Effector memory CD4-positive, alpha-beta T cell (primary cell): Measurements from ENCODE around the gene PCCA.
A peak's percentile ranks its signal among the peaks of the same experiment; 100 is the strongest.

ENCODE experiments used
- DNase-seq, 3 donors: peaks; one replicate each; pipeline ENCODE4 v3.0.0-alpha.2; 2020
- H3K27ac ChIP-seq: 2 replicates; pipeline ENCODE4 v1.7.0; 2013; ENCODE audit warnings: mild to moderate bottlenecking, low read length, moderate library complexity; ENCODE audit not compliant: insufficient read depth, poor library complexity, severe bottlenecking
- H3K27me3 ChIP-seq: replicated peaks from 2 replicates; pipeline ENCODE4 v1.7.0; 2013; ENCODE audit warnings: mild to moderate bottlenecking, low read length; ENCODE audit not compliant: insufficient read depth, control insufficient read depth, poor library complexity, severe bottlenecking
- H3K36me3 ChIP-seq: 2 replicates; pipeline ENCODE4 v1.7.0; 2013; ENCODE audit warnings: mild to moderate bottlenecking, low read length, moderate library complexity; ENCODE audit not compliant: control insufficient read depth, insufficient read depth
- H3K4me1 ChIP-seq: 2 replicates; pipeline ENCODE4 v1.7.0; 2013; ENCODE audit warnings: low read length, mild to moderate bottlenecking; ENCODE audit not compliant: control insufficient read depth, insufficient read depth, poor library complexity, severe bottlenecking
- H3K4me3 ChIP-seq: 2 replicates; pipeline ENCODE4 v1.7.0; 2013; ENCODE audit warnings: low read length, low read depth, mild to moderate bottlenecking; ENCODE audit not compliant: insufficient read depth, poor library complexity, severe bottlenecking
- H3K9me3 ChIP-seq: 2 replicates; pipeline ENCODE4 v1.7.0; 2013; ENCODE audit warnings: mild to moderate bottlenecking, low read length, moderate library complexity; ENCODE audit not compliant: control insufficient read depth

The PCCA gene

DNA sequence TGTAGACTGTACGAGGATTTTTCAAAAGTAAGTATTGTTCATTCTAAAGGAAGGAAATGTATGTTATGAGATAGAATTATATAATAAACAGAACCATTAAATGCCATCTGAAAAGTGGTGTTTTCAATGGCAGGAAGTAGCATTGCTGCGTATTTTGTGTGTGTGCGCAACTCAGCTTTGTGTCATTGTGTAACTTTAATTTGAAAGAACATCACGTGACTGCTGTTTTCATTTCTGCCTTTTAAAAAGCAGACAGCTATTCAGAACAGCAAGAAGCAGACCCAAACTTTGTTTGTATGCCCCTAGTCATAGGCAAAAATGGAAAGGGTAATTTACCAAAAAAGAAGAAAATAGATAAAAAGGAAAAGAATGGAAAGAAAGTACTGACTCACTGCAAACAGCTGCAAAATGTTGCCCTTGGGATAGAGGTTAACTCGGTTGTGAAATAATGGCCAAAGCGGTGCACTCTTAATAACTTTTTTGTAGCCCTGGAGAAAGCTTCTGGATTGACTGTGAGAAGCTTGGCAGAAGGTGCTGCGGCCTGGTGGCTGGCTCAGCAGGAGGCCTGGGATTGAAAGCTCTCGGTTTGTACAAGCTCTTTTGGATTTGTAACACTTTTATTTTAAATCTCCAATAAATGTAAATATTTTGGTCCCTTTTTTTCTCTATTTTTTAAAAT, 402.4 kb downstream of the PCCA start:
- no peak for DNase-seq
- H3K4me3 ChIP-seq, result no peak overlapping the region
- no peaks in the 10 kb centered on the region for H3K4me1 ChIP-seq
- H3K9me3 ChIP-seq, result no peaks in the 10 kb centered on the region
- H3K27ac ChIP-seq, result no peak overlapping the region
- no peaks in the 10 kb centered on the region for H3K27me3 ChIP-seq
- H3K36me3 ChIP-seq, result no peaks in the 10 kb centered on the region

DNA sequence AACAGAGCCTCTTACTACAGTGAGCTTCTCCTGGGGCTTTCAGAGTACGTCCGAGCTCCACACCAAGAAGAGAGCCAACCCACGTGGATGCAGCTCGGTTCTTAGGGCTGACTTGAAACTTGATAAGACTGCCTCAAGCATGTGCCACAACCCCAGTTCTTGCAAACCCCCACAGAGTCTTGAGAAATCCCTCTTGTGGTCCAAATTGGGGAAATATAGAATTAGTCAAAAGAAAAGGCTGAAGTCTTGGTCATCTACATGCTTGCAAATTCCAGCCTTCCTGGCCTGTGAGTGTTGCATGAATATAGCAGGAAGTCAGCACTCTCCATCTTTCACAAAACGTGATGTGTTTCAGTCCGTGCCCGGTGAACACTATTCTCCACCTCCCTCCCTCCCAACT, 404.5 kb downstream of the PCCA start:
- Histone ChIP-seq H3K9me3 (no peaks in the 10 kb centered on the region), H3K27ac (no peak overlapping the region), H3K27me3 (no peaks in the 10 kb centered on the region), H3K4me3 (no peak overlapping the region), H3K36me3 (no peaks in the 10 kb centered on the region), H3K4me1 (no peaks in the 10 kb centered on the region)
- DNase-seq, result no peak

DNA sequence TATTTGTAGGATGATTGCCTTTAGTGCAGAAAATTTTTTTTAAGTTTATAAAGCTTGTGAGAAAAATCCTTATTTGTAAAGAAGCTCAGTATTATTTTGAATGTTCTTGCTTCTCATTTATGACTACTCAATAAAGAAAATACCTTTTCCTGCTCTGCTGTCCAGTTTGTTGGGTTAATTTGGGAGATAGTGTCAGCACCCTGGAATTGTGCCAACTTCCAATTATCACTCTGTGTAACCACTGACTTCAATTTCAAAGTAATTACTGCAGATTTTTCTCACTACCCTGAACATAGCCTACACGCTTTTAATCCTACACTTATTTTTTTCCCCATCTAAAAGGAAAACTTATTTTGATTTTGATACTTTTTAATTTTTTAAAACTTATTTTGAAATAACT, 406.6 kb downstream of the PCCA start:
- Histone ChIP-seq H3K27me3 (no peaks in the 10 kb centered on the region), H3K27ac (no peak overlapping the region), H3K36me3 (no peaks in the 10 kb centered on the region), H3K4me1 (no peaks in the 10 kb centered on the region), H3K9me3 (no peaks in the 10 kb centered on the region), H3K4me3 (no peak overlapping the region)
- DNase-seq, result no peak

DNA sequence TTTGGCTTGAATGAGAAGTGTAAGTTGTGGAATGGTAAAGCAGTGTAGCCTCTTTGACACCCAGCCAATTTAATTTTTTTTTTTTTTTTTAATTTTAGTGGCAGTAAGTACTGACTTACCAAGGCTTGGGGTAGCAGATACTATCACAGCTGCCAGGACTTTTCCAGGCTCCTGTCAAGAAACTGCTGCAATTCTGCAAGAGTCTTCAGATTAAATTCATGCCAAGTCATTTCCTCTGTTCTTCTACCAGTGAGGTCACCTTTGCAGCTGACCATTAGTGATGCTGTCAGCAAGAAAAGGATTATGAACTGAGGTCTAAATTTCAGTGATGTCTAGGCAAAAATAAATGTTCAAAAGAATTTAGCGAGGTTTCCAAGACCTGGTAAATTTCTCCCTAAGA, 408.5 kb downstream of the PCCA start:
- no peak for DNase-seq
- H3K36me3 ChIP-seq, result no peaks in the 10 kb centered on the region
- H3K27ac ChIP-seq, result no peak overlapping the region
- no peaks in the 10 kb centered on the region for H3K27me3 ChIP-seq
- H3K4me1 ChIP-seq, result no peaks in the 10 kb centered on the region
- no peaks in the 10 kb centered on the region for H3K9me3 ChIP-seq
- no peak overlapping the region for H3K4me3 ChIP-seq

DNA sequence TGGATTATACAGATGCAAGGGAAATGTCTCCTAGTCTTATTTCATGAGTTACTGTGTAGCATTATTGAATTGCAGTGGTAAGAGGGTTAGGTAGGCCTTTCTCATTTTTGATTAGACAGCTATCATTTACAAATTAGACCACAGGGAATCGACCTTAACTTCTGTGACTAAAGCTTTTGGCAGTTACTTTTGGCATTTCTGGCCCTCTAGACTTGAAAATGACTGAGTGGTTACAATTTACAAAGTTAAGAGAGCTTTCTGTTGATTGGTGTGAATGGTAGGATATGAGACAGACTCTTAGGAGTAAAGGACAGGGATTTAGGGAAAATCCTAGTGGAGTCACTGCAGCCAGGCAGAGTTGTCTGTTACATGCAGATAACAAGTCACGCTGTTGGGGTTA, 413.6 kb downstream of the PCCA start:
- no peak overlapping the region for H3K27ac ChIP-seq

DNA sequence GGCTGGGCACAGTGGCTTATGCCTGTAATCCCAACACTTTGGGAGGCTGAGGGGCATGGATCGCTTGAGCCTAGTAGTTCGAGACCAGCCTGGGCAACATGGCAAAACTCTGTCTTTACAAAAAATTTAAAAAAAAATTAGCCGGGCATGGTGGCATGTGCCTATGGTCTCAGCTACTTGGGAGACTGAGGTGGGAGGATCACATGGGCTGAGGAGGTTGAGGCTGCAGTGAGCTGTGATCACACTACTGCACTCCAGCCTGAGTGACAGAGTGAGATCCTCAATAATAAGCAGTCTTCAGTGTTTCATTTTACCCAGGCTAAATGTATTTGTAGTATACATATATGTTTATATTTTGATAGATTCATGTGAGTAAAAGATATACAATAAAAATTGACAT, 414.7 kb downstream of the PCCA start:
- H3K9me3 ChIP-seq, result no peaks in the 10 kb centered on the region
- H3K27me3 ChIP-seq, result no peaks in the 10 kb centered on the region
- peaks cover 7% of the 10 kb centered on the region for H3K4me1 ChIP-seq
- no peak overlapping the region for H3K27ac ChIP-seq
- H3K36me3 ChIP-seq, result no peaks in the 10 kb centered on the region
- DNase-seq, result no peak
- no peak overlapping the region for H3K4me3 ChIP-seq

More for the DNA sequence above, 413.6 kb downstream of the PCCA start:
- Histone ChIP-seq H3K36me3 (no peaks in the 10 kb centered on the region), H3K4me3 (no peak overlapping the region), H3K9me3 (no peaks in the 10 kb centered on the region), H3K27me3 (no peaks in the 10 kb centered on the region), H3K4me1 (peaks cover 7% of the 10 kb centered on the region)
- DNase-seq, result no peak

DNA sequence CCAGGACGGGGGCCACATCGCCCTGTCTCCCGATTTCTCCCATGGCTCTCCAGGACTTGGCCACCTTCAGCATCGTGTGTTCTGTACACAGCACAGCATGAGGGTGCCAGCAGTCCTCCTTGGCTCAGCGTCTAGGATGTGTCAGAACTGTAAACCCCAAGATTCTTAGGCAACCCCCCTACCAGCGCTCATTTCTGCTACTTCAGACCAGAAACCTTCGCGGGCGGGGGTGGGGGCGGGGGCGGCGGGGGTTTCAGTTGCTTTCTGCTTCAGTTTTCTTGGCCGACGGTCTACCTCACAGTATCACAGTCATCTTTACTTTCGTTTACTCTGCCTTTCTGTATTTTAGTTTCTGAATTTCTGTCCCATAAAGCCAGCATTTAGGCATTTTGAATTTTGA, 417.3 kb downstream of the PCCA start:
- DNase-seq, result no peak

DNA sequence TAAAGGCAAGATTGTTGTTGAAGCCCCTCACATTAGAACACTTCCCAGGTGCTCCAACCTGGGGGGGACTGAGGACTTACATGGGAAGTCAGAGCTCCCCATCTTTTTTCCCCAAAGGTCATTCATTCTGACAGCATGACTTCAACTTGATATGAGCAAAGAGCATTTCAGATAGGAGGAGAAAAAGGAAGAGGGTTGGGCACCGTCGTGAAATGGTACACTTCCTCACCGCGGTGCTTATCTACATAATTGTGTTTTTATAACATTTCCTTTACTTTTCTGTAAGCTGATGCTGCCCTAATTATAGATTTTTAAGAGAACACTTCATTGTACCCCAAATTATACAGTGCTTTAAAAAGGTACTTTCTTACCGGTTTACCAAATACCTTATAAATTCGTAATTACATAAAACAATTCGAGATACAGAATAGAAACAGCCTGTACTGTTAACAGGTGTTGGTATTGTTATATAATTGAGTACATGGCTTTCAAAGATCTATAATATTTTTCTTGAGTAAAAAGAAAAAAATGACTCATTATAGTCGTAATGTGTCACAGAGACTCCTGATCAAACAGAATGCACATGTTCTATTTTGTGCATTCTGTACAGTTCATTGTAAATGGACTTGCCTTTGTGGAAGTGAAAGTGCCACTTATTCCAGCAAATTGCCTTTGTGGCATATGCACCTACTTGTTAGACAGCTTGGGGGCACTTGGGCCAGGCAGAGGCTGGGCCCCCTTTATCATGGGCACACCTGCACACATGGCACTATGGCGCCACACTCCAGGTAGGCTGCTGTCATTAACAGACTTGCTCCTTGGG, 417.9 kb downstream of the PCCA start:
- Histone ChIP-seq H3K36me3 (no peaks in the 10 kb centered on the region), H3K27ac (no peak overlapping the region), H3K4me3 (peak overlapping the region; percentile 23), H3K9me3 (no peaks in the 10 kb centered on the region), H3K4me1 (peaks cover 7% of the 10 kb centered on the region), H3K27me3 (no peaks in the 10 kb centered on the region)
- DNase-seq, result no peak

More for the DNA sequence above, 417.3 kb downstream of the PCCA start:
- H3K27ac ChIP-seq, result no peak overlapping the region
- H3K4me3 ChIP-seq, result peak overlapping the region; percentile 27
- H3K4me1 ChIP-seq, result peaks cover 7% of the 10 kb centered on the region
- no peaks in the 10 kb centered on the region for H3K9me3 ChIP-seq
- H3K27me3 ChIP-seq, result no peaks in the 10 kb centered on the region
- H3K36me3 ChIP-seq, result no peaks in the 10 kb centered on the region

DNA sequence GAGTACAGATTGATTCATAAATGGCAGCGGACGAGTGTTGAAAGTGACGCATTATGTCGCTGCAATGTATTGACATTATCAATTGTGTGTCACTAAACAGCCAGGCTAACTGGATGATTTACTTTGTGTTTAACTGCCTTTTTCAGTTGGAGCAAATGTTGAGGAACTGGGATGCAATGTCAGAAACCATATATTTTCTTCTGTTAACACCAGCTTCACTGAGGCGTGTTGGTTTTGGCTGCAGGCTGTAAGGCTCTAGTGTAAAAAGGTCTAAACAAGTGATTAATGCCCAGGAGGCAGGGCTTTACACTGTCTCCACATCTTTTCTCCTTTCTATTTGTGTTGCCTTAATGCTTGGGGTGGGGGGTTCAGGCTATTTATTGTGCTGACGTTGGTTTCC, 419.6 kb downstream of the PCCA start:
- no peak overlapping the region for H3K4me3 ChIP-seq
- H3K27me3 ChIP-seq, result no peaks in the 10 kb centered on the region
- no peaks in the 10 kb centered on the region for H3K36me3 ChIP-seq
- peaks cover 7% of the 10 kb centered on the region for H3K4me1 ChIP-seq
- no peaks in the 10 kb centered on the region for H3K9me3 ChIP-seq
- no peak for DNase-seq
- H3K27ac ChIP-seq, result no peak overlapping the region

DNA sequence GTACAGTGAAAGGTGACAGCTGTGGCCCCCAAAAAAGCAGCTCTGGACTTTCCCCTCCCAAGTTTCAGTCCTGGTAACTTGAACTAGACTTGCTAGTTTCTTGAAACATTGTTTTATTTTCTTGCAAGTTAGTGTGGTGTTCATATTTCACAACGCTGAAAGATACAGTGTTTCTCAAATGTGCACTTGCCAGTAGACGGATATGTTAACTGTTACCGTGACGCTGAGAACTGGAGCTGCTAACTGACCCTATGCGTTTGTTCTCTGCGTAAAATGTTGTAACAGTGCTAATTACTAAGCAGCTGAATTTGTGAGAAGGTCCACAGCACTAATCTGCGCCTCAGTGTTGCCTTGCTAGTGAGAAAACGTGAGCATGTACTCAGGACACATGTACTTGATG, 420.1 kb downstream of the PCCA start:
- DNase-seq, result no peak
- peaks cover 7% of the 10 kb centered on the region for H3K4me1 ChIP-seq
- no peaks in the 10 kb centered on the region for H3K27me3 ChIP-seq

More for the DNA sequence above, 420.1 kb downstream of the PCCA start:
- H3K9me3 ChIP-seq, result no peaks in the 10 kb centered on the region
- H3K4me3 ChIP-seq, result no peak overlapping the region
- no peak overlapping the region for H3K27ac ChIP-seq
- no peaks in the 10 kb centered on the region for H3K36me3 ChIP-seq
